NCI-H2171 (cell line): ENCODE results near the gene C17orf78.
"Not testable (repeated sequence)": the region's sequence is repeated elsewhere in the genome, so short reads cannot be mapped to it uniquely, and the experiment has no call there.

Experiments
- DNase-seq: peaks from one replicate; lab custom pipeline; 2025; lab: John Stamatoyannopoulos, UW

The C17orf78 gene

DNA sequence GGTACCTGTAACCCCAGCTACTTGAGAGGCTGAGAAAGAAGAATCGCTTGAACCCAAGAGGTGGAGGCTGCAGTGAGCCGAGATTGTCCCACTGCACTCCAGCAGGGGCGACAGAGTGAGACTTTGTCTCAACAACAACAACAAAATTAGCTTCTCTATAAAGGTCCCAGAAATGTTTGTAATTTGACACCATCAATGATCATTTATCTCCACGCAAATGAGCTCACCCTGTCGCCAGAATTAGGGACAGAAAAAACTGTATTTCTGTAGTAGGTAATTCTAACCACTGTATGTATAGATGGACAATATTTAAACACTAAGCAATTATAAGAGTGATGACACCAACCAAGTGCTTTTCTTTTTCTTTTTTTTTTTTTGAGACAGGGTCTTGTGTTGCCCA lies 10.7 kb downstream of the C17orf78 start:
- no peak for DNase-seq

DNA sequence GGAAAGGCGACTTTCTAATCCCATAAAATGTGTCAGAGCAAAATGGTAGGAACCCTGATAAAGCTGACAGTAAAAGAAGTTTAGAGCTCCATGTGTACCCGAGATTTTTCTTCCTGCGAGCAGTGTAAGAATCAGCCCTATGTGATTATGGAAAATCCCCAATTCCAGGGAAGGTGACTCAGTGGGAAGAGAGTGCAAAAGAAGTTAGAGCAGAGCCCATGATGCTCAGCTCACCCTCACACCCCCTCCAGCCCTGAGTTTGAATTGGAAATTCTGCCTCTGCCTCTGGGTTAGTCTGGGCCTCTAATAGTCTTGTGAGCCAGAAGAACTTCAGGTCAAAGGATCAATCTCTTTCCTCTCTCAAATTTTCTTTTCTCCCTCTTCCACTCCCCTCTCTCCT lies 12.5 kb downstream of the C17orf78 start:
- no peak for DNase-seq

DNA sequence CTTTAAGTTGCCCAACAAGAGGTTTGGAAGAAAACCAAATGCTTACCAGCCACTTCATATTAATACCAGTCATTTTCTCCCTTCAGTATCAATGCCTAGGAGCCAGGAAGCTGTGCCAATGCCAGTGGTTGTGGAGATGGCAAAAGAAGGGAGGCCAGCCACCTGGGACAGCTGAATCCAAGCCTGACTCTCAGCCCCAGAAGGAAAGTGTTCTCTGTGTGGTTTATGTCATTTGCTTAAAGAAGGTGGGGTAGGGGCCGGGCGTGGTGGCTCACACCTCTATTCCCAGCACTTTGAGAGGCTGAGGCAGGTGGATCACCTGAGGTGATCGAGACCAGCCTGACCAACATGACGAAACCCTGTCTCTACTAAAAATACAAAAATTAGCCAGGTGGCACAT lies 13.4 kb downstream of the C17orf78 start:
- no peak for DNase-seq

DNA sequence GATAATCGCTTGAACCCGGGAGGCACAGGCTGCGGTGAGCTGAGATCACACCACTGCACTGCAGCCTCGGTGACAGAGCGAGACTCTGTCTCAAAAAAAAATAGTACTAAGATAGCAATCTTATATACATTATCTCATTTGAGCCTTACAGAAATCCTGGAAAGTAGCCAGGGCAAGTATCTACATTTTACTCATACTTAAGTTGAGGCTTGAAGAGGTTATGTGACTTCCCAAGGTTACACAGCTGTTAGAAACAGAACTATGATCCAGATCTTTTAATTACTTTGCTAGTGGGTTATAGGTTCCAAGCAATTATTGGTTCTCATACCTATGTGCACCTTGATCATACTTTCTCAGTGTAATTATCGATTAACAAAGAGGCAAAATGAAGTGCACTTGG lies 15.4 kb downstream of the C17orf78 start:
- no peak for DNase-seq

DNA sequence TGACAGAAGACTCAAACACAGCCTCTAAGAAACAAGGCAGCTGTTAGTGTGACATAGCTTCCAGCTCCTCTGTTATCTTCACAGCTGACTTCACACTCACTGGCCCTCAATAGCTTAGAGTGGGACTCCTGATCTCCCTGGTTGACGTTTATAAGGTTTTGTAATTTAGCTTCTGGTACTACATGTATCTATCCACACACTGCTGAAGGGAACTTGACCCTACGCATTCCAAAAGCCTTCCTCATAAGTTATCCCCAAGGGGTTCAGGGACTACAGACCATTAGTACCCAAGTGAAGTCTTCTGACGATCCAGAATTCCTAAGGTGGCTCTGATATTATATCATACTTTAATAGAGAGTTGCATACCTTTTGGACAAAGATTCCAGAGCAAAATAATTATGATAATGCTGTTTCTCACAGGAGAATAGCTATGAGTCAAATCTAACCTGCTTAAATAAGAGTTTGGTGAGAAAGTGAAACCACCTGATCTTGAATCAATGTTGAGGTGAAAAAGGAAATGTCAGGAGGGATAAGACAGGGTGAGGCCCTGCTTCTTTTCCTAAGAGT lies 16.3 kb downstream of the C17orf78 start:
- DNase-seq: no peak

DNA sequence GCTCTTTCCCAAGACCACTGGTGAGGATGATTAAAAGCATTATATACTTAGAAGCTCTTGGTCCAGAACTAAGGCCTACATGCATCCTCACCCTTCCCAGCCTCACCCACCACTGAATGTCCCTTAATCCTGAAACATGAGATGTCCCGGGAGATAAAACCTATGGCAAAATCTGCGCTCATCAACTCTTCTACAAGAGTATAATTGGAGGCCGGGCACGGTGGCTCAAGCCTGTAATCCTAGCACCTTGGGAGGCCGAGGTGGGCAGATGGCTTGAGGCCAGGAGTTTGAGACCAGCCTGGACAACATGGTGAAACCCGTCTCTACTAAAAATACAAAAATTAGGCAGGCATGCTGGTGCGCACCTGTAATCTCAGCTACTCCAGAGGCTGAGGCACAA lies 17.6 kb downstream of the C17orf78 start:
- no peak for DNase-seq

DNA sequence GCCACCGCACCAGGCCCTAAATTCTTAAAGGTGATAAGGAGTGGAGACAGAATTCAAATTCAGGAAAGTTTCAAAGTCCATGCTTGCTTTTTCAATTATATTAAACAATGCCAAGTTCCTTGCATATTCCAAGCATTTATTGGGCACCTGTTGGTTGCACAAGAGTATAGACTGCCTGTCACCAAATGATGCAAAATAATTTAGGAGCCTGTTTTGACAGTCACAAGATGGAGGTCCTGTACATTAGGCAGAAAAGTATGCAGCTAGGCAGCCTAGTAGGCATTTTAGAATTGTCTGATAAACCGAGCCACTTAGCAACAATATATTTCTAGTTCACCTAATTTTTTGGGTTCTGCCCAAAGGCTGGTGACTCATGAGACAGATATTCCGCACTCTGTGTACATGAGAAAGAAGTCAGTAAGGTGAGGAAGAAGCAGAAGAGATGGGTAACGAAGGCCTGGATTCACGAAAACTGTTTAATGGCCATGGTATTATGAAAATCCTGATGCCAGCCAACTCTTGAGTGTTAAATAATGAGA lies 23.5 kb downstream of the C17orf78 start:
- DNase-seq: no peak

DNA sequence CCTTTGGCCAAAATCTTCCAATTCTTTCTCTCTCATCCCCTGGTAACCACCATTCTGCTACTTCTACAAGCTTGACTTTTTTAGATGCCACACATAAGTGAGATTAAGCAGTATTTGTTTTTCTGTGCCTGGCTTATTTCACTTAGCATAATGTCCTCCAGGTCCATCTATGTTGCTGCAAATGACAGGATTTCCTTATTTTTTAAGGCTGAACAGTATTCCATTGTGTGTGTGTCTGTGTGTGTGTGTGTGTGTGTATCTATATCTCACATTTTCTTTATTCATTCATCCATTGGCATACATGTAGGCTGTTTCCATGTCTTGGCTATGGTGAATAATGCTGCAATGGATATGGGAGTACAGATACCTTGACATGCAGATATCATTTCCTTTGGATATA lies 24.7 kb downstream of the C17orf78 start:
- DNase-seq: no peak

DNA sequence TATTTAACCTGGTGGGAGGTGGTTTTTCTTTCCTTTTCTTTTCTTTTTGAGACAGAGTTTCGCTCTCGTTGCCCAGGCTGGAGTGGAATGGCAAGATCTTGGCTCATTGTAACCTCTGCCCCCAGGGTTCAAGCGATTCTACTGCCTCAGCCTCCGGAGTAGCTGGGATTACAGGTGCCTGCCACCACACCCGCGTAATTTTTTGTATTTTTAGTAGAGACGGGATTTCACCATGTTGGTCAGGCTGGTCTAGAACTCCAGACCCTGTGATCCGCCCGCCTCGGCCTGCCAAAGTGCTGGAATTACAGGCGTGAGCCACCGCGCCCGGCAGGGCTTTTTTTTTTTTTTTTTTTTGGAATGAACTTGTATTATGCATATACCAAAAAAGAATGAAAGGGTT lies 29.7 kb downstream of the C17orf78 start:
- not testable (repeated sequence) for DNase-seq

DNA sequence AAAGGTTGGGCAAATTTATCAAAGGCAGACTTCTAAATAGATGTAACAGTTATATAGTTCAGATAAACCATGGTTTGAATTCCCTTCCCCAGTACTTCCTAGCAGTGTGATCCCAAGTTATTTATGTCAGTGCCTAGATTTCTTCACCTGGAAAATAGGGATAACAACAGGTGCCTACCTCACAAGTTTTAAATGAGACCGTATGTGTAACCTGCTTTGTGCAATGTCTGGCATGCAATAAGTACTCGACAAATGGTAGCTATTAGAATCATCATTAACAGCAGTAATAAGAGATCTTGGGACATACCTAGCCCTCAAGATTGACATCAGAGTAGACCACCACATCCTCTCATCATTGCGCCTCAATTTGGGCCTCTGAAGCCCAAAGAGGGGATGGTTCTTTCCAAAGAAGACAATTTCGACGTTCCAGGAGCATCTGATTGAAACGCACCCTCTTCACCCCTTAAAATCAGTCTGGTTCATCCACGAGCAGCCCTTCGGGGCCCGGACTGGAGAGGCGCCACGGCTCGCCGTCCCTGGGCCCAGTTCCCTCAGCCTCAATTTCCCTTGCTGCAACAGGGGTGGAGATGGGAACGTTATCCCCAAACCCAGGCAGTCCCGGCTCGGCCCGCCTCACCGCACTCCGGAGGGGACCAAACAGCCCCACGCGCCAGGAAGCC lies 30.3 kb downstream of the C17orf78 start:
- DNase-seq: no peak

DNA sequence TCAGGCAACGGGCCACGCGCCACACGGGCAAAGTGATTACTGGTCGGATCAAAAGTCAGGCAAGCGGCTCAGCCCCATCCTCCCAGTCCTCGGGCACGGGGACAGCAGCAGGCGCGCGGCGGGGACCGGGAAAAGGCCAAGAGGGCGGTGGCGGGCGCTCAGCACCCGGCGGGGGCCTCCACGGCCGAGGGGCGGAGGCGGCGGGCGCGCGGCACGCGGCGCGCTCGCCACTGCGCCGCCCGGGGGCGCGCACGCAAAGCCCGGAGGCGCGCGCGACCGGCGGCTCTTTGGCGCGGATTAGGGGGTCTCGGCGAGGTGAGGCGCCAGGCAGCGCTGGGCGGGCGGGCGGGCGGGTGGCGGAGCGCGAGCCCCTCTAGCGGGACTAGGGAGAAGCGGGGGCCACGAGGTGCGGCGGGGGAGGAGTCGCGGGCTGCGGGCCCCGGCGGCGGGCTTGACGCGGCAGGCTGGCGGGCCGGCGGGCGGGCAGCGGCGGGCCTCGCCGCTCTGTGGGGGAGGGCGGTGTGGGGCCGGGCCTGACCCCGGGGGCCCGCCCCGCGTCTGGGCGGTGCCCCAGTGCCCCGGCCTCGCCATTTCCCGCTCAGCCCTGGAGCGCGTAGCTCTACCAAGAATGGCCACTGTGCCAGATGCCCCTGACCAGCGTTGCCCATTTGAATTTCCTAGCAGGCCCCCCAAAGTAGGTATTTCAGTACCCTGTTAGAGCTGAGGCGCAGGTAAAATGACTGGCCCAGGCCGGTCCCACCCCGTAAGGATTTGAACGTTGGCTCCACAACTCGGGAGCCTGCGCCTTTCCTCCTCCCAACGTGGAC lies 31.1 kb downstream of the C17orf78 start, which contains the start of the genes ACACA and TADA2A:
Gene ACACA (minus strand): TSS at position 202 of the 827 bp plus-strand sequence. CDS start 537 bp downstream, outside the sequence.
Gene TADA2A (plus strand): TSS at position 252 of the 827 bp plus-strand sequence. CDS start 4,480 bp downstream, outside the sequence.
- DNase-seq: peak; percentile 81

DNA sequence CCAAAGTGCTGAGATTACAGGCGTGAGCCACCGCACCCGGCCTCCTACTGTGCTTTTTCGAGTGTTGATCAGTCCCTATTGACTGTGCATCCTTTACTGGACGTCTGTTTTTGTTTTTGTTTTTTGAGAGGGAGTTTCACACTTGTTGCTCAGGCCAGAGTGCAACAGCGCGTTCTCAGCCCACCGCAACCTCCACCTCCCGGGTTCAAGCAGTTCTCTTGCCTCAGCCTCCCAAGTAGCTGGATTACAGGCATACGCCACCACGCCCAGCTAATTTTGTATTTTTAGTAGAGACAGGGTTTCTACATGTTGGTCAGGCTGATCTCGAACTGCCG lies 32.3 kb downstream of the C17orf78 start:
- DNase-seq: not testable (repeated sequence)

DNA sequence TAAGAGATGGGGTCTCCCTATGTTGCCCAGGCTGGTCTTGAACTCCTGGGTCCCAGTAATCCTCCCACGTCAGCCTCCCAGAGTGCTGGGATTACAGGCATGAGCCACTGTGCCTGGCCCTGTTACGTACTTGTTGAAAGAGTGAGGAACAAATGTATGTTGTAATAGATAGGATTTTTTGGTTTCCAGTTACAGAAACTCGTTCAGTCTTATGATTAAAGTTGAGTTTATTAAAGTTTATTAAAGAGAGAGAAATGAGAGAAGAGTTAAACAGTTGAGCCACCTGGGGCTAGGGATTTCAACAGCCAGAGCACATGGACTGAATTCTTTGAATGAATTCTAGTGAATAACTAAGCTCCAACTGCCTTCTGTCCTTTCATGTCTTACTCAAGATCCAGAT lies 34.6 kb downstream of the C17orf78 start:
- DNase-seq: no peak

DNA sequence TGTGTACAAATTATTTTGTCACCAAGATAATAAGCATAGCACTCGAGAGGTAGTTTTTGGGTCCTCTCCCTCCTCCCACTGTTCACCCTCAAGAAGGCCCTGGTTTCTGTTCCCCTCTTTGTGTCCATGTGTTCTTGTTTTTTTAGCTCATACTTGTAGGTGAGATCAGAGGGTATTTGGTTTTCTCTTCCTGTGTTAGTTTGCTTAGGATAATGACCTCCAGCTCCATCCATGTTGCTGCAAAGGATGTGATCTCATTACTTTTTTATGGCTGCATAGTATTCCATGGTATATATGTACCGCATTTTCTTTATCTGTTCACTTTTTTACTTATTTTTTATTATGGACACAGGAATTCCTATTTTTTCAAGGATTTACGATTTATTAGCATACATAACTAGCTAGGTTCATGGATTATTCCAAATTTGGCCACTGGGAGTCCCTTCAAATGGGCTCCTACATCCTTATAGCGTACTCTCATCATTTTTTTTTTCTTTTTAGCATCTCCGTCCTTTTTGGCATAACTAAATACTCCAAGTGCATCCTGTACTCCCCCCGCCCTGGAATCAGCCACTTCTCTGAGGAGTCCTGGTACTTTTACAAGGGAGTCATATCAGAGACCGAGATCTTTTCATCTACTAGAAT lies 38.2 kb downstream of the C17orf78 start:
- no peak for DNase-seq

DNA sequence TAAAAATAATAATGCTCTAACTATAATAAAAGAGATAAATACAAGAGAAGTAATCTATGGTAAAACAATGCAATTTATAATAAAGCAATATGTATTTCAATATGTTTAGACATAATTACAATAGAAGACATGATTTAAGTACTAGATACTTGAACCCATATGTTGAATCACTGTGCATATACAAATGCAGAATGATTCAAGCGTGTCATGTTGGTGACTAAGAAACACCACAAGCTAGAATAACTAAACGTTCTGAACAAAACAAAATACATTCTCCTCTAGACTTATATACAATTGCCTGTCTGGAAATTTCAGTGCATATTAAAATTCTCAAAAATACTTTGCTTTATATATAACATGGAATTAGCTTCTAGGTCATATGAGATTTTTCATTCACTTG lies 42.1 kb downstream of the C17orf78 start:
- no peak for DNase-seq

DNA sequence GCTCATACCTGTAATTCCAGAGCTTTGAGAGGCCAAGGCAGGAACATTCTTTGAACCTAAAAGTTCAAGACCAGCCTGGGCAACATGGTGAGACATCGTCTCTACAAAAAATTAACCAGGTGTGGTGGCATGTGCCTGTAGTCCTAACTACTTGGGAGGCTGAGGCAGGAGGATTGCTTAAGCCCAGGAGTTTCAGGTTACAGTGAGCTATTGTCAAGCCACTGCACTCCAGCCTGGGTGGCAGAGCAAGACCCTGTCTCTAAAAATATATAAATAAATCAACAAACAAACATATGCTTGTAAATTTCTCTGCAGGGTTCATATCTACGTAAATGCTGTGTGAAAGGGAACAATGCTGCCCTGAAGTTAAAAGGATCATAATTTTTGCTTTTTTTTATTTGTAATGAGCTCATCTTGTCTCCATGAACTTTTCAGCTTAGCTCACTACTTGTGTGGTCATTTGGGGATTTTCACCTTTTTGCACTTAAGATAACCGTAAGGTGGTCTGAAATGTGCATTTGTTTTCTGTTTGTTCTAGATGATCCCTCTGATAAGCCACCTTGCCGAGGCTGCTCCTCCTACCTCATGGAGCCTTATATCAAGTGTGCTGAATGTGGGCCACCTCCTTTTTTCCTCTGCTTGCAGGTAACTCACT lies 47.3 kb downstream of the C17orf78 start:
- no peak for DNase-seq

DNA sequence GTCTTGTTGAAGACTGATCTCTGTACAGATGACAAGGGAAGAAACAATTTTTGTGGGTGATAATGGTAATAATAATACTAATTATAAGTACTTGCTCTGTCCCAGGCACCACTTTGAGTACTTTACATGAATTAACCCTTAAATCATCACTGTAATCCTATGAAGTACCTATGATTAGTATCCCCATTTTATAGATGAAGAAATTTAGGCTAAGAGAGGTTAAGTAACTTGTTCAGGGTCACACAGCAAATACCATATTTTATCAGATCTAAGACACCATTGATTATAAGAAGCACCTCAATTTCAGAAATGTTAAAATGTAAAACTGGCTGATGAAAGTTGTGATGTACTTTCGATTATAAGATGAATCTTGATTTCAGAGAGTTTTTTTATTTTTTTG lies 49.5 kb downstream of the C17orf78 start:
- no peak for DNase-seq

DNA sequence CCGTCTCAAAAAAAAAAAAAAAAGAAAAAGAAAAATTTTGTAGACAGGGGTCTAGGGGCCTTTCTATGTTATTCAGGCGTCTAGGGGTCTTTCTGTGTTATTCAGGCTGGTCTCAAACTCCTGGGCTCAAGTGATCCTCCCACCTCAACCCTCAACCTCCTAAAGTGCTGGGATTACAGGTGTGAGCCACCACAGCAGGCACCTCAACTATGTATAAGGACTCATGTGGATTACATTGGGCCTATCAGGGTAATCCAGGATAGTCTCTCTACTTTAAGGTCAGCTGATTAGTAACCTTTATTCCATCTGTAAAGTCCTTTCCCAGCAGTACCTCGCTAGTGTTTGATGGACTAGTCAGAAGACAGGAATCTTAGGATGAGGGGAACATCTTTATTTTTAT lies 53.3 kb downstream of the C17orf78 start:
- DNase-seq: no peak

DNA sequence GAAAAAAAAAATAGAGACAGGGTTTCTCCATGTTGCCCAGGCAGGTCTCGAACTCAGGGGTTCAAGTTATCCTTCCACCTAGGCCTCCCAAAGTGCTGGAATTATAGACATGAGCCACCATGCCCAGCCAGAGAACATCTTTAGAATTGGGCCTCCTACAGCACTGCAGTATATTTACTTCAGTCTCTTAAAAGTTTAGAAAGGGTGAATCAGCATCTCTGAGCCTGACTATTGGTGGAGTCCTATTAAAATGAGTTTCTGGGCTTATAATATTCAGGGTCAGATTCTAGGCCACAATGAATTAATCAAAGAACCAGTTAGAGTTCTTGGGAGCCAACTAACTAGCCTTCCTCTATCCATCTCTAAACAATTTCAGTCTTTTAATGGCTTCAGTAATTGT lies 53.7 kb downstream of the C17orf78 start:
- DNase-seq: no peak

DNA sequence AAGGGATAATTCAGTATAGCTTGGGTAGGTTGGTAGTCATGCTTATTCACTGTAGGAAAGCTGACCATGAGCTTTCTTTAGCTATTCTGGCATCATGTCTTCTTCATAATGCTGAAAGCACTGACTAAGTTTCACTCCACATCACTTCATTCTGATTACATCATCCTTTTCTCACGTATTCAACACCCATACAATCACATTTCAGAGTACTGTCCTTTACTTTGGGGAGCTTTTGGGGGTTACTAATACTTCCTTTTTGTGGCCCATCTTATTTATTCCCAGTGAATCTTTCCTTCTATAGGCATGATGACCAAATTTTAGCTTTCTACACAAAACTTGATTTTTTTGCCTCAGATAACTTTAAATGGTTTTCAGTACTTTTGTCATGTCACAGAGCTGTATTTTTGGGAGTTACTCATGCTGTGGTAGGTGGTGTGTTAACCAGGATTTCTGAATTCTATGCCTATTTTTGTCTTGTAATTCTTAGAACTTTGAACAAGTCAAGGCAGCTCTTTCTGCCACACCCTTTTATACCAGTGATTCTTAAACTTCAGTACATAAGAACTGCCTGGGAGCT lies 54.4 kb downstream of the C17orf78 start:
- DNase-seq: no peak

DNA sequence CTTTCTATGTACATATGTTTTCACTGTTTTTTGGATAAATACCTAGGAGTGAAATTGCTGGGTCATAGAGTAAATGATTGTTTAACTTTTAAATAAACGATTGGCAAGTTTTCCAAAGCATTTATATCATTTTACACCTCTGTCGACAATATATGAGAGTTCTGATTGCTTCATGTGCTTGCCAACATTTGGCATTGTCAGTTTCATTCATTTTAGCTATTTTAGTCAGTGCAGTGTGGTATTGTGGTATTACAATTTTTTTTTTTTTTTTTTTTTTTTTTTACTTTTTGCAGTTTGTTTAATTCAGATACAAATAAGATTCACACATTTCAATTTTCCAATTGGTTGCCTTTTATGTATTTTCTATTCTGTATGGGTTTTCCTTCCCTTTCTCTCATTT lies 56.9 kb downstream of the C17orf78 start:
- DNase-seq: no peak
